Hindlimb muscle (tissue), 1 donor: ENCODE data around the gene OSGEP. TPM values are rescaled to one million over a fixed set of nuclear protein-coding genes. Genes with fewer than 3 reads are reported as not detected.

ENCODE experiments used
- DNase-seq: peaks from one replicate; pipeline ENCODE4 v3.0.0-alpha.2; 2013
- polyA plus RNA-seq: library from polyadenylated mRNA; unstranded; fragments of 120-200 nt; gene quantifications from one replicate; pipeline ENCODE4 v1.2.1, GENCODE V29; 2013; ENCODE audit not compliant: insufficient read length

Gene OSGEP
- 41.9 TPM for polyA plus RNA-seq

DNA sequence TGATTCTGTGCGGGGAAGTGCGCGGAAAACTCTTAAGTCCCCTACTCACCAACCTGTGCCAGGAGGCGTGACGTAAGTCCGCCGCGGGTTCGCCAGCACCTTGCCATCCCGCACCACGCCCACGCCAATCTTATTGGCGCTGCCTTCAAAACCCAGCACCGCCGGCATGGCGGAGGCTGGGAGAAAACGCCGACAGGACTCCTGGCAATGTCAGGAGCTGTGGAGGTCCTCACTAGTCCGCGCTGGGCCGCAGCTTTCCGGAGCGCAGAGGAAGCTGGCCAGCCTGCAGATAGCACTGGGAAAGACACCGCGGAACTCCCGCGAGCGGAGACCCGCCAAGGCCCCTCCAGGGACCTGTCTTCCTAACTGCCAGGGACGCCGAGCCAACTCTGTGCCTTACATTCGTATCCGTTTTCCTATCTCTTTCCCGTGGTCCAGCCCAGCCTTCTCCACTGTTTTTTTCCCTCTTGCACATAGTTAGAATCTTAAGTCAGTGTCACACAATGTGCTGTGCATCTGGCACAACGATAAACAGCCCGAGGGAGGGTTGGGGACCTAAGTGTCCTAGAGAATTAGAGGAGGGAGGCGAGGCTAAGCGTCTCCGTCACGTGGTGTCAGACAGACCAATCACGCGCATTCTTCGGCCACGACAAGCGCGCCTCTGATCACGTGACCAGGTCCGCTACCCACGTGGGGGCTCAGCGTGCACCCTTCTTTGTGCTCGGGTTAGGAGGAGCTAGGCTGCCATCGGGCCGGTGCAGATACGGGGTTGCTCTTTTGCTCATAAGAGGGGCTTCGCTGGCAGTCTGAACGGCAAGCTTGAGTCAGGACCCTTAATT, at the start of gene OSGEP, which contains the start of gene APEX1:
Gene OSGEP, minus strand, starts transcription at position 297 of the 839 bp plus-strand sequence. Its CDS starts 129 bp downstream, at position 168.
Gene APEX1, plus strand, starts transcription at position 711 of the 839 bp plus-strand sequence. CDS start 420 bp downstream, outside the sequence.
- DNase-seq, result peak; percentile 98

DNA sequence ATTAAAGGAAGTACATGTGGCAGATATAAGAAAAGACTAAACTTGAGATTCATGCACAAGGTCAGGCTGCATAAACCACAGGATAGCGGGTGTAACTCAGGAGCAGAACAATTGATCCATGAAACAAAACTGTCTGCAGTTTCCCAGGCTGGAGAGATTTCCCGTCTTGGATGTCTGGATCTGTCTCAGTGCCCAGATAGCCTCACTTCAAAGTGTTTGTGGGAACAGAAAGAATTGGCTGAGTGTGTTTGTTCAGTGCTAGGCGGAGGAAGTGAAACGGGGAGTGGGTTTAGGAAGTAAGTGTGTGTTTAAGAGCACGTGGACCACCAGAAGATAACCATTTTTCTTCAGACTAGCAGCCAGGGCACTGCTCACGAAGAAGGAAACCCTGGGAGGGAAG, 49.3 kb upstream of the OSGEP start:
- no peak for DNase-seq

- DNase-seq, result no peak
Measured at GRCh38 chr14:20501346-20501745, 46.7 kb upstream of the OSGEP start.

DNA sequence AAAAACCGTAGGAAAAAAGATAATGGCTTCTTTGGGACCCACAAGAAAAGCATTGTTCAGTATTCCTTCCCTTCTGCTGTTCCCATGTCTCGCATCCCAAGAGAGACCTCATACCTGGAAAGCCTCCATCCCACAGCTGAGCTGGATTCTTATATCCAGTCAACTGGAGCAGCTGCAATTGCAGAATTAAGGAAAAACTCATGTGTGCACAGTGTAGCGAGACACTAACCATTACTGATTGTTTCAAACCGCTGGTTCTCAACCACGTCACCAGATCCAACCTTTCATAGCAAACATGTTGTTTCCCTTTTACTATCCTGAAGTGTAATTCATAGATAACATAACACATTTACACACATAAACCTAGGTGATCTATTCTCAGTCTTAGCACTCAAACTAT, 45.3 kb upstream of the OSGEP start:
- no peak for DNase-seq

DNA sequence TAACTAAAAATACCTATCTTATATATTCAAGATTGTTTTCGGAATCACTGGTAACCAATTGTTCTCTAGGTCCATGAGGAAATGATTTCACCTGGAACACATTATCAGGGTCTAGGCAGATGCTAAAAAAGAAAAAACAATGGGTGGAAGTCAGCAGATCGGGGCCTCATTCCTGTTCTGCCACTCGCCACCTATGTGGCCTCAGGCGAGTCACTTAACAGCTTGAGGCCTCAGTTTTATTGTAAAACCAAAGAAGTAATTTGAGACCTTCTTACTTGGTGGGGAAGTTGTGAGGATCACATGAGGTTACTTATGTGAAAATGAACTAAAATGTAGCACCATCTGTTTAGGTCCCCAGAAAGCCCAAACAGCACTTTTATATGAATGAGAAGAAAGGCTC, 44.5 kb upstream of the OSGEP start:
- DNase-seq, result no peak

DNA sequence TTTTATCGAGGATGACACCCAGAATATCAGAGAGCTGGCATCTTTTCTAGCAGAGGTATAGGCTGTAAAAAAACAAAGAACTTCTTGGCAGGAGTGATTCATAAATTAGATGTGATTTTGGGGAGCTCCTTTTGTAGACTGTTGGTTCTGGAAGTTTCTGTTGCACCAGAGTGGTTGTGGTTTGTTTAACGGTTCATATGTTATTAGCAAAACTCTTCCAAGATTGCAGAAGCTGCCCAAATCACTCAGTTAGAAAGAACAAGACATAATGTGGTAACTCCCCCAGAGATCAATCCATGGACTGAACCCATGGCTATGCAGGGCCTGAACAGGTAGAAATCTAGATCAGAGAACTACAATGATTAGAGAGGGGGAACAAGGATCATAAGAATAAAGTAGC, 44.0 kb upstream of the OSGEP start:
- DNase-seq, result no peak

GRCh38 chr14:20494935-20495766, 40.5 kb upstream of the OSGEP start:
- DNase-seq, result no peak

- DNase-seq, result no peak
Measured at GRCh38 chr14:20493634-20494033, 39.0 kb upstream of the OSGEP start.

- no peak for DNase-seq
Measured at GRCh38 chr14:20492486-20492885, 37.9 kb upstream of the OSGEP start.

DNA sequence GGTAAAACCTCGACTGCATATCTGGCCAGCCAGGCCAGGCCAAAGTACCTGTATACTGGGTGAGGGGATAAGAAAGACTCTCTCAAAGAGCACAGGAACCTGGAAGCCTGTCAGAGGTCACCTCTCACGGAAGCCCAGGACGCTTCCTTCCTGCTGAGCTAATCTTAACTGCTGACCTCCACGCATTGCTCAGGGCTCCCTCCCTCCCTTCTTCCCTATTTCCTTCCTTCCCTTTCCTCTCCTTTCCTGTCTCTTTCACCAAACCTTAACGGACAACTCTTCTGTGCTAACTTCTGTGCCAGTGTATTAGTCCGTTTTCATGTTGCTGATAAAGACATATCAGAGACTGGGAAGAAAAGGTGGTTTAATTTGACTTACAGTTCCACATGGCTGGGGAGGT, 36.0 kb upstream of the OSGEP start:
- DNase-seq, result no peak

- no peak for DNase-seq
Measured at GRCh38 chr14:20489093-20489994, 34.7 kb upstream of the OSGEP start.

GRCh38 chr14:20487396-20487725, 32.7 kb upstream of the OSGEP start:
- DNase-seq, result no peak

GRCh38 chr14:20486684-20487395, 32.2 kb upstream of the OSGEP start:
- DNase-seq, result no peak

GRCh38 chr14:20485900-20486299, 31.3 kb upstream of the OSGEP start:
- no peak for DNase-seq

- no peak for DNase-seq
Measured at GRCh38 chr14:20482382-20482781, 27.8 kb upstream of the OSGEP start.

DNA sequence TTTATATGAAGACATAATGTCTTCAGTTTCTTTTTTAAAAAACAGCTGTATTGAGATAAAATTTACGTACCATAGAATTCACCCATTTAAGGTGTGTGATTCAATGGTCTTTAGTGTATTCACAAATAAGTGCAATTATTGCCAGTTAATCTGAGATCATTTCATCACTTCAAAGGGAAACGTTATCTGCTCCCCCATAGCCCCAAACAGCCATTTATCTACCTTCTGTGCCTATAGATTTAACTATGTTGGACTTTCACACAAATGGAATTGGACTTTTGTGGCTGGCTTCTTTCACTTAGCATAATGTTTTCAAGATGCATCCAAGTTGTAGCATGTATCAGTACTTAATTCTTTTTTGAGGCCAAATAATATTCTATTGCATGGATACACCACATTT, 24.3 kb upstream of the OSGEP start:
- DNase-seq, result no peak

GRCh38 chr14:20477211-20477876, 22.7 kb upstream of the OSGEP start:
- DNase-seq, result no peak

- DNase-seq, result no peak
Measured at GRCh38 chr14:20476776-20477175, 22.2 kb upstream of the OSGEP start.

DNA sequence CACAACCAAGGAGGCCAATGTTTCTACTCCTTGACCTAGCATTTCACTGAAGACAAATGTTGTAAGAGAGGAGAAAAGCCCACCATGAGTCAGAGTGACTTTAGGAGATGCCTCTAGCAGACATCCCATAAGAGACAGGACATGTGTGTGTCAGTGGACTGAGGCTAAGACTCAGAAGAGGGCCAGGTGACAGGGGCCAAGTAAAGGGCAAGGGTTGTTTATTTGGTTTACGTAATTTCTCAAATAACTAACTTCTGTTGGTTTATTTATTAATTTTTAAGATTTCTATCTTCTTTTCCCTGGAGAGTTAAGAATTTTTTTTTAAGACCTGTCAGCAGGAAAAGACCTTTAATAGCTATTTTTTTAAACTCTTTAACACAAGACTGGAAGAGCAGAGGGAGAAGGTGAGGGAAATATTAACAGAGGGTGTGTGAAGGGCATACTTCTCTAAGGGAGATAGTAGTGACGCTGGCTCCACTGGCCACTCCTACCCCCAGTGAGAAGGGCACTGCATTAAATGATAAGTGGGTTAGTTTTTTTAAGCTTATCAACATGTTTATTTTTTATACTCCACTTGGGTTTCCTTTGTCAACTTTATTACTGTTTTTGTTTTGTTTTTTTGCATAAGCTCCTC, 18.0 kb upstream of the OSGEP start:
- DNase-seq, result no peak

DNA sequence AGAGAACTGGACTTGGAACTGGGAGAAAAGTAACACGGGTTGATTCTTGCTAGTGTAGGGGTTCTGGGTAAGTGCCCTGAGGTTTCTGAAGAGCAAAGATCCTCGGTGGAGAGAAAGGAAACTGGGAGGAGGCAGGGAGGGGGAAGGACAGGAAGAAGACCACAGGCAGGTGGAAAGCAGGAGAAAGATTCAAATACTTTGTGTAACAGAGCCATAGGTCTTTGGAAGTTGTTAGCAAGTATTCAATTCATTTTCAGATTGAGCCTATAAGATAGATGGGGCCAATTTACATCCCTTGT, 15.9 kb upstream of the OSGEP start:
- DNase-seq, result no peak
